Heart right ventricle (tissue), 16 donors: ENCODE results near the gene CYB5D1. TPM values are rescaled to one million over a fixed set of nuclear protein-coding genes. Genes with fewer than 3 reads are reported as not detected.
"Not testable (repeated sequence)": the region's sequence is repeated elsewhere in the genome, so short reads cannot be mapped to it uniquely, and the experiment has no call there.

Experiments
- ATAC-seq, 8 donors: fragments of 200-7000 bp; cut with Tn5 transposase; one replicate each; pipeline ENCODE4 v1.9.1; 2020; ENCODE audit warnings: mild to moderate bottlenecking in 8 of 8, moderate library complexity in 8 of 8, moderate number of reproducible peaks in 1 of 8
- DNase-seq, 2 donors: peaks; one replicate each; pipeline ENCODE4 v3.0.0-alpha.2; 2020
- H3K27ac ChIP-seq, 10 donors: fragments of 200-600 bp; sonication (generic) in 2 of 10; one replicate each; pipeline versions ENCODE4 v1.5.0 to v1.8.0; 2020 to 2022; ENCODE audit warnings: mild to moderate bottlenecking in 3 of 10
- H3K27me3 ChIP-seq, 7 donors: fragments of 200-600 bp; one replicate each; pipeline ENCODE4 v1.8.0; 2021 to 2022; ENCODE audit warnings: mild to moderate bottlenecking in 2 of 7
- H3K36me3 ChIP-seq, 9 donors: fragments of 200-600 bp; sonication (generic) in 1 of 9; one replicate each; pipeline versions ENCODE4 v1.5.0 to v1.8.0; 2020 to 2022; ENCODE audit warnings: mild to moderate bottlenecking in 2 of 9
- H3K4me1 ChIP-seq, 9 donors: fragments of 200-600 bp; sonication (generic) in 1 of 9; one replicate each; pipeline versions ENCODE4 v1.5.0 to v1.8.0; 2020 to 2022; ENCODE audit warnings: mild to moderate bottlenecking in 4 of 9
- H3K4me3 ChIP-seq, 10 donors: fragments of 200-600 bp; sonication (generic) in 2 of 10; one replicate each; pipeline versions ENCODE4 v1.5.0 to v1.8.0; 2020 to 2022; ENCODE audit warnings: mild to moderate bottlenecking in 7 of 10, moderate library complexity in 2 of 10
- H3K9me3 ChIP-seq, 11 donors: fragments of 200-600 bp in 10 of 11; sonication (generic) in 2 of 11; one replicate each; pipeline versions ENCODE4 v1.5.0 to v1.8.0; 2013 to 2022; ENCODE audit warnings: mild to moderate bottlenecking in 2 of 11, control low read depth in 1 of 11, moderate library complexity in 1 of 11
- WGBS, 2 donors: extraction: QIAGEN DNeasy Blood & Tissue Kit; methylation state at CpG; one replicate each; pipeline ENCODE4 v1.1.7; 2013; ENCODE audit warnings: inconsistent platforms in 1 of 2; 5-methylcytosine and 5-hydroxymethylcytosine counted together
- intact Hi-C, 10 donors: fragments of 100-400 bp; cut with DNase I; formaldehyde crosslinking; loops; one replicate each; pipeline versions ENCODE4 v1.11.1 to v1.14.2; 2022
- long read RNA-seq, 3 donors: library from polyadenylated mRNA; unstranded; transcript quantifications; one replicate each; pipeline ENCODE4 v2.0.0, GENCODE V29; 2020 to 2021
- polyA plus RNA-seq, 2 donors: library from polyadenylated mRNA; stranded (reverse); fragments of 200-250 nt; gene quantifications; one replicate each; pipeline ENCODE4 v1.2.3, GENCODE V29; 2013
- total RNA-seq, 10 donors: library from RNA; stranded (reverse); fragmentation: NEBNext Ultra II Directional in 3 of 10; extraction: Animal tissue kit (Norgen Biotek cat#: 25700) in 3 of 10; gene quantifications; one replicate each; pipeline versions ENCODE4 v1.2.1 to v1.2.4, GENCODE V29; 2021 to 2023
- TF ChIP-seq, protein P1 (sequence below), 9 donors: fragments of 200-600 bp; sonication (generic) in 2 of 9; IDR thresholded peaks; one replicate each; pipeline versions ENCODE4 v1.5.0 to v1.8.0; 2021 to 2022; ENCODE audit warnings: antibody characterized with exemption in 9 of 9, mild to moderate bottlenecking in 5 of 9, moderate library complexity in 1 of 9
- donor health status: Arrhythmogenic right ventricular cardiomyopathy.
- donor health status: ischemic (EF 13 %, LVEDD 7.1; RV severe dilation, severe dysfunction).
- donor health status: healthy with polysubstance abuse.
- donor health status: DM: no; HTN: yes; CAD: no.
- donor health status: DM: no; HTN: no; CAD: no.
- donor health status: ischemic (EF 25% LVEDD 6.9; RV normal size, moderate dysfunction).
- donor health status: ischemic (EF 25% LVEDD 5.7; RV mildly dilated, moderate dysfunction).
- donor health status: healthy.
- donor health status: DM: yes; HTN: yes; CAD: no.
- donor health status: Ischemic cardiomyopathy.
- donor health status: ischemic (EF 35%, LVEDD 5.7; RV mildly dilated, moderate dysfunction).
- donor health status: nonischemic (EF 11% LVEDD 7.7; RV severe dilation, severe dysfunction).
- donor health status: DM: yes; HTN: yes; CAD: no.
- donor health status: PGD.
- donor health status: ischemic (EF 29% LVEDD 5.4; RV normal size, mild dysfunction).
- donor health status: nonischemic (EF 23%, LVEDD 6.1; RV moderate dilation, normal function).

CYB5D1 gene, protein sequence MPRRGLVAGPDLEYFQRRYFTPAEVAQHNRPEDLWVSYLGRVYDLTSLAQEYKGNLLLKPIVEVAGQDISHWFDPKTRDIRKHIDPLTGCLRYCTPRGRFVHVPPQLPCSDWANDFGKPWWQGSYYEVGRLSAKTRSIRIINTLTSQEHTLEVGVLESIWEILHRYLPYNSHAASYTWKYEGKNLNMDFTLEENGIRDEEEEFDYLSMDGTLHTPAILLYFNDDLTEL
- 10 to 100 TPM; 12.7 to 20.1 (median 16.0) TPM for total RNA-seq
- polyA plus RNA-seq: 10 to 100 TPM; 10.0 to 11.6 TPM
- long read RNA-seq, donor 1, transcript CYB5D1-201 (4 exons, 3,509 nt): major isoform, 9 of 16 reads
- long read RNA-seq, donor 1, partial matches to known transcripts: 0 of 16 reads
- long read RNA-seq, donor 1, other reads (novel, unspliced or antisense): 1 of 16 reads
- long read RNA-seq, donor 2, transcript CYB5D1-201 (4 exons, 3,509 nt): major isoform, 12 of 17 reads
- long read RNA-seq, donor 2, partial matches to known transcripts: 3 of 17 reads
- long read RNA-seq, donor 2, other reads (novel, unspliced or antisense): 0 of 17 reads
- long read RNA-seq, donor 3, transcript CYB5D1-201 (4 exons, 3,509 nt): major isoform, 13 of 18 reads
- long read RNA-seq, donor 3, partial matches to known transcripts: 2 of 18 reads
- long read RNA-seq, donor 3, other reads (novel, unspliced or antisense): 0 of 18 reads

DNA sequence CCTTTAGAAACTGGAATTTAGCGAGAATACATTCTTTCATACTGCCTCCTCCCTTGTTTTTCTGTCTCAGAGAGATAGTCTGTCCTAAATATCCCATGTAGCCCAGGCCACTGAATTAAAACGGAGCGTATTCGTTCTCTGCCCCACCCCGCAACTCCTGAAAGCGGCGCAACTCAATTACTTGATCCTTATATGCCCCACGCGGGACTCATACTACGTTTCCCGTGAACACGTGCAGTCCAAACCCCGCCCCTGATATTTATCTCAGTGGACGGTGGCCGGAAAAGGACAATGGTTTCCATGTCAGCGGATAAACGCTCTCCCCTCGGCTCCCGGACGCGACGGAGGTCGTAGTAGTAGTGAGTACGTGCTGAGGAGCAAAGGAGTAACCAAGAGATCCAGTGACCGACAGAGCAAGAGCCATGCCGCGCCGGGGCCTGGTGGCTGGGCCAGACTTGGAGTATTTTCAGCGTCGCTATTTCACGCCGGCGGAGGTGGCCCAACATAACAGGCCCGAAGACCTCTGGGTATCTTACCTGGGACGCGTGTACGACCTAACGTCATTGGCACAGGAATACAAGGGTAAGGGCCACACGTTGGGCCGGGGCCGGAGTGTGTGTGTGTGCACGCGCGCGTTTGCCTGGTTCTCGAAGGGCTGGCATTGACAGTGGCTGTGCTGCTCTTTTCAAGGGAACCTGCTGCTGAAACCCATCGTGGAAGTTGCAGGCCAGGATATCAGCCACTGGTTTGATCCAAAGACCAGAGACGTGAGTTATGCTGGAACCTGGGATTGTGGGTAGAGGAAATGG, at the start of gene CYB5D1:
TSS of gene CYB5D1 (plus strand) at position 291 of the 809 bp plus-strand sequence. CDS start at position 423, 132 bp downstream.
- H3K27me3 ChIP-seq: no peaks in the 10 kb centered on the region
- intact Hi-C loops: loop anchor here in 8 of 10 donors (1.0 to 10.0 kb wide), 8 partner anchors 15 to 297 kb away; partner anchors contain the start of genes KDM6B (in 3 of the 8), PER1 (in 1 of the 8) and RNF227 (in 1 of the 8)
- WGBS, 2 donors: 2 to 3% methylated on average over 48 of the region's 48 CpGs
- H3K27ac ChIP-seq: peak within 1 kb of the TSS; percentile 79 to 98 (median 93)
- DNase-seq (peak; percentile 80 to 96), ATAC-seq (peak; percentile 56 to 76 (median 69))
- H3K4me3 ChIP-seq: peak within 1 kb of the TSS; percentile 60 to 72 (median 68)
- peaks cover 0 to 50% (median 32%) of the 10 kb centered on the region in 9 donors for H3K4me1 ChIP-seq
- H3K36me3 ChIP-seq: peaks cover 0 to 52% (median 12%) of the 10 kb centered on the region in 9 donors
- no peaks in the 10 kb centered on the region for H3K9me3 ChIP-seq
- TF ChIP-seq, protein P1, sequence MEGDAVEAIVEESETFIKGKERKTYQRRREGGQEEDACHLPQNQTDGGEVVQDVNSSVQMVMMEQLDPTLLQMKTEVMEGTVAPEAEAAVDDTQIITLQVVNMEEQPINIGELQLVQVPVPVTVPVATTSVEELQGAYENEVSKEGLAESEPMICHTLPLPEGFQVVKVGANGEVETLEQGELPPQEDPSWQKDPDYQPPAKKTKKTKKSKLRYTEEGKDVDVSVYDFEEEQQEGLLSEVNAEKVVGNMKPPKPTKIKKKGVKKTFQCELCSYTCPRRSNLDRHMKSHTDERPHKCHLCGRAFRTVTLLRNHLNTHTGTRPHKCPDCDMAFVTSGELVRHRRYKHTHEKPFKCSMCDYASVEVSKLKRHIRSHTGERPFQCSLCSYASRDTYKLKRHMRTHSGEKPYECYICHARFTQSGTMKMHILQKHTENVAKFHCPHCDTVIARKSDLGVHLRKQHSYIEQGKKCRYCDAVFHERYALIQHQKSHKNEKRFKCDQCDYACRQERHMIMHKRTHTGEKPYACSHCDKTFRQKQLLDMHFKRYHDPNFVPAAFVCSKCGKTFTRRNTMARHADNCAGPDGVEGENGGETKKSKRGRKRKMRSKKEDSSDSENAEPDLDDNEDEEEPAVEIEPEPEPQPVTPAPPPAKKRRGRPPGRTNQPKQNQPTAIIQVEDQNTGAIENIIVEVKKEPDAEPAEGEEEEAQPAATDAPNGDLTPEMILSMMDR (IDR thresholded peaks at IDR 0.05): no peak

DNA sequence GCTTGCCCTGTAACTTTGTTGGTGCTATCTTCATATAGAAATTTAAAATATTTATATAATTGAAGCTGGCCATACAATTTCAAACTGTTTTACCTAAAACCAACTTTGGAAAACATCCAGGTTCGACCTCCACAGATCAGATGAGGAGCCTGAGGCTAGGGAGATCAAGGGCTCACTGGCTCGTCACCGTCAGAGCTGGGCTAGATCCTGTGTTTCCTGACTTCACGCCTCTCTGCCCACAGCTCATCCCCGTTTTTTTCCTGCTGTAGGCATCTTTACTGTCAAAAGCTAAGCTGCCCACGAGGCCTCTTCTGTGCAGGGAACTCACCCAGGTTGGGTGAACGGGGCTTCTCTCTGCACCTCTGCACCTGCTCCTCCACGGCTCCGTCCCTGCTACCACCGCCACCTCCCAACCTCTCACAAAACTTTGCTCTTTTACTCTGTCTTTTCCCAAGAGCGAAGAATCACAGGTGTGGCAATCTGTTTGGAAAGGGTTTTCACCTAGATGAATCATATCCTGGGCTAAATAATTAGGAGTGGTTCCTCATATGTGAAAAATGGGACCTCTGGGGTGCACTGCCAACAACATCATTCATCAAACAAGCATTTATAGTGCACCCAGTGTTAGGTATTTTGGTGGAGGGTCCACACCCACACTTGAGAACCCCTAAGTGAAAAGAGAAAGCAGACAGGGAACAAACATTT, 48.6 kb upstream of the CYB5D1 start:
- no peaks in the 10 kb centered on the region for H3K9me3 ChIP-seq
- H3K27ac ChIP-seq: no peak overlapping the region
- H3K36me3 ChIP-seq: no peaks in the 10 kb centered on the region
- intact Hi-C loops: no loop called here
- ATAC-seq: no peak
- WGBS, 2 donors: 73 to 80% methylated on average over 11 of the region's 11 CpGs
- TF ChIP-seq, protein P1 (IDR thresholded peaks at IDR 0.05): no peak
- peaks cover 0 to 2% (median 0%) of the 10 kb centered on the region in 9 donors for H3K4me1 ChIP-seq
- H3K27me3 ChIP-seq: peaks cover 0 to 27% (median 9%) of the 10 kb centered on the region in 7 donors
- DNase-seq: no peak
- H3K4me3 ChIP-seq: no peak overlapping the region

DNA sequence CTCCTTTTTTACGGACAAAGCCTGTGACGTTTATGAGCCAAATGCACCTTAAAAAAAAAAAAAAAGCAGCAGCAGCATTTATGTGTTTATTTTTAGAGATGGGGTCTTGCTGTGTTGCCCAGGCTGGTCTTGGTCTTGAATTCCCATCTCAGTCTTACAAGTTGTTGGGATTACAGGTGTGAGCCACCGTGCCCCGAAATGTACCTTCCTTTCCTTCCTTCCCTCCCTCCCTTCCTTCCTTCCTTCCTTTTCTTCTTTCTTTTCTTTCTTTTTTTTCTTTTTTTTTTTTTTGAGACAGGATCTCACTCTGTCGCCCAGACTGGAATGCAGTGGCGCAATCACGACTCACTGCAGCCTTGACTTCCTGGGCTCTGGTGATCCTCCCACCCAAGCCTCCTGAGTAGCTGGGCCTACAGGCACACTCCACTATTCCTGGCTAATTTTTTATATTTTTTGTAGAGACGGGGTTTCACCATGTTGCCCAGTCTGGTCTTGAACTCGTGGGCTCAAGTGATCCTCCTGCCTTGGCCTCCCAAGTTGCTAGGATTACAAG, 47.9 kb upstream of the CYB5D1 start:
- H3K36me3 ChIP-seq, H3K27ac ChIP-seq, DNase-seq, H3K4me1 ChIP-seq, H3K4me3 ChIP-seq, ATAC-seq, H3K9me3 ChIP-seq: not testable (repeated sequence)
- H3K27me3 ChIP-seq: peaks cover 0 to 27% (median 8%) of the 10 kb centered on the region in 7 donors
- 76 to 78% methylated on average over 9 of the region's 9 CpGs for WGBS, 2 donors
- intact Hi-C loops: loop anchor here in 1 of 10 donors (10.0 kb wide), 1 partner anchor 65 kb away; no protein-coding TSS in a partner anchor

DNA sequence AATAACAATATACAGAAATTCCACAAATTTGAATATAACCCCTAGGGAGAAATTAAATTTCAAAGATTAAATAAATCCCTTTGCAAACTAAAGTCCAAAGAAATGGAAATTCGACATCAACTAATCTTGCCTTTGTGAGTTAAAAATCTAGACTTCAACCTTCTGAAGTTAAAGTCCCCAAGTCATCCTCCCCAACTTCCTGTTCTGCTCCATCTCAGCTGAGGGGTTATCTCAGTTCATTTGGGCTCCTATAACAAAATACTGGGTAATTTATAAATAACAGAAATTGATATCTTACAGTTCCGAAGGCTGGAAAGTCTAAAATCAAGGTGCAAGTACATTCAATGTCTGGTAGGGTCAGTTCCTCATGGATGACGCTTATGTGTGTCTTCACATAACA, 46.6 kb upstream of the CYB5D1 start:
- Histone ChIP-seq H3K27me3 (peaks cover 0 to 20% (median 4%) of the 10 kb centered on the region in 7 donors), H3K9me3 (no peaks in the 10 kb centered on the region), H3K36me3 (no peaks in the 10 kb centered on the region), H3K27ac (no peak overlapping the region), H3K4me1 (no peaks in the 10 kb centered on the region), H3K4me3 (no peak overlapping the region)
- WGBS, 2 donors: 76 to 81% methylated on average over 3 of the region's 3 CpGs
- DNase-seq: no peak
- no peak for ATAC-seq
- intact Hi-C loops: loop anchor here in 1 of 10 donors (10.0 kb wide), 1 partner anchor 66 kb away; no protein-coding TSS in a partner anchor
- TF ChIP-seq, protein P1 (IDR thresholded peaks at IDR 0.05): no peak
